SK-N-SH (cell line): ENCODE measurements around the gene PCNX2.

Experiments
- CTCF ChIP-seq: fragments of 200-600 bp; sonication (generic); IDR thresholded peaks from 2 replicates; pipeline ENCODE4 v1.6.1; 2017; ENCODE audit warnings: antibody characterized with exemption, mild to moderate bottlenecking, moderate library complexity
- EP300 ChIP-seq, 2 experiments: IDR thresholded peaks; 2 replicates each; pipeline versions ENCODE4 v1.4.0 to v1.6.1; 2012; ENCODE audit warnings: borderline replicate concordance in 1 of 2, low read depth in 1 of 2, low read length in 1 of 2
- GABPA ChIP-seq: IDR thresholded peaks from 2 replicates; pipeline ENCODE4 v1.4.0; 2012; ENCODE audit warnings: low read depth, mild to moderate bottlenecking
- GATA2 ChIP-seq: sonication (generic); formaldehyde crosslinking; IDR thresholded peaks from 2 replicates; pipeline ENCODE4 v1.5.0; 2020; ENCODE audit warnings: mild to moderate bottlenecking, missing genetic modification reagents
- IRF3 ChIP-seq: fragments of 150-350 bp; IDR thresholded peaks from 2 replicates; pipeline ENCODE4 v1.6.1; 2016; ENCODE audit warnings: mild to moderate bottlenecking, low read depth, low read length
- JUND ChIP-seq: IDR thresholded peaks from 2 replicates; pipeline ENCODE4 v1.4.0; 2012
- PBX3 ChIP-seq: IDR thresholded peaks from 2 replicates; pipeline ENCODE4; 2012
- POLR2AphosphoS5 ChIP-seq: IDR thresholded peaks from 2 replicates; pipeline ENCODE4 v1.6.1; 2012; ENCODE audit warnings: low read depth, low read length
- REST ChIP-seq: IDR thresholded peaks from 2 replicates; pipeline ENCODE4 v1.6.1; 2012; ENCODE audit warnings: mild to moderate bottlenecking, low read depth, low read length, moderate library complexity
- RFX5 ChIP-seq: IDR thresholded peaks from 2 replicates; pipeline ENCODE4 v1.6.1; 2012; ENCODE audit warnings: mild to moderate bottlenecking, improper control_type of control experiment, low read length
- SIN3A ChIP-seq: IDR thresholded peaks from 2 replicates; pipeline ENCODE4 v1.6.1; 2012; ENCODE audit warnings: low read depth, mild to moderate bottlenecking, low read length, moderate library complexity, borderline replicate concordance
- TCF12 ChIP-seq: IDR thresholded peaks from 2 replicates; pipeline ENCODE4 v1.4.0; 2012
- USF1 ChIP-seq: IDR thresholded peaks from 2 replicates; pipeline ENCODE4 v1.4.0; 2012; ENCODE audit warnings: low read depth, borderline replicate concordance
- YY1 ChIP-seq: IDR thresholded peaks from 2 replicates; pipeline ENCODE4 v1.4.0; 2012; ENCODE audit warnings: low read depth, mild to moderate bottlenecking

GRCh38 chr1:232980355-232980978, 315.1 kb downstream of the PCNX2 start:
- TF ChIP-seq CTCF, result no peak
- peak; percentile 22; the same call in 1 of the 2 replicates for TF ChIP-seq PBX3
- TF ChIP-seq IRF3, result no peak
- TF ChIP-seq EP300 (IDR thresholded peaks at IDR 0.05; ENCODE audit: borderline replicate concordance in 1 of 2, low read depth in 1 of 2, low read length in 1 of 2), result no peak
- no peak for TF ChIP-seq RFX5
- no peak for TF ChIP-seq YY1
- TF ChIP-seq GATA2 (CRISPR knock-in tag), result no peak
- no peak for TF ChIP-seq POLR2AphosphoS5
- no peak for TF ChIP-seq SIN3A
- TF ChIP-seq USF1, result no peak
- TF ChIP-seq JUND, result no peak
- no peak for TF ChIP-seq GABPA
- no peak for TF ChIP-seq TCF12
- no peak for TF ChIP-seq REST
